ENCODE data around the gene DMBX1.

DMBX1 gene

GRCh38 chr1:46459315-46459714 lies 30.3 kb upstream of the DMBX1 start:
- DNase-seq (ENCODE audit: low spot score), result no peak

- DNase-seq (ENCODE audit: low spot score), result no peak
These were observed 28.4 kb upstream of the DMBX1 start for GRCh38 chr1:46461017-46461808.

GRCh38 chr1:46461809-46462448 lies 27.7 kb upstream of the DMBX1 start:
- no peak for DNase-seq (ENCODE audit: low spot score)

DNA sequence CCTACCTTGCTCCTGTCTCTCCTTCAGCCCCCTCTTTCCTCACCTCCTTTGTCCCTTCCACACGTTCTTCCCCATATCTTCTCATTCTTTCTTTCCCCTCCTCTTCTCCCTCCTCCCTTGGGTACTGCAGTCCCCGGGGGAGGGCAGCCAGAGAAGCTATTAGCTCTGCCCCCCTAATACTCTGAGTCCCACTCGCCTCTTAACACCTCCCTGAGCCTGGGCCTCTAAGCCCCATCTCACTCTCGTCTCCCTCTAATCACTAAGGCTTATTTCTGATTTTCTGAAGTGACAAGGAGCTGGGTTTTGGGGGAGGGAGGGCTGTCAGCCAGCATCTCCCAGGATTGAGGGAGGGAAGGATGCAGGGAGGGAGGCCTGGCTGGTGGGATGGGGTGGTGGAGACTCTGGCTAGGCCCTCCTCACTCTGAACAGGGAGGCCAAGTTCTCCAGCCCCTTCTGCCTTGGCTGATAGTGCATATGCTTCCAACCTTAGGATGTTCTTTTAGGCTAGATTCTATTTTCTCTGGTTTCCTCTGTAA lies 25.6 kb upstream of the DMBX1 start:
- no peak for DNase-seq (ENCODE audit: low spot score)

- no peak for DNase-seq (ENCODE audit: low spot score)
These were observed 24.7 kb upstream of the DMBX1 start for GRCh38 chr1:46464915-46465314.

DNA sequence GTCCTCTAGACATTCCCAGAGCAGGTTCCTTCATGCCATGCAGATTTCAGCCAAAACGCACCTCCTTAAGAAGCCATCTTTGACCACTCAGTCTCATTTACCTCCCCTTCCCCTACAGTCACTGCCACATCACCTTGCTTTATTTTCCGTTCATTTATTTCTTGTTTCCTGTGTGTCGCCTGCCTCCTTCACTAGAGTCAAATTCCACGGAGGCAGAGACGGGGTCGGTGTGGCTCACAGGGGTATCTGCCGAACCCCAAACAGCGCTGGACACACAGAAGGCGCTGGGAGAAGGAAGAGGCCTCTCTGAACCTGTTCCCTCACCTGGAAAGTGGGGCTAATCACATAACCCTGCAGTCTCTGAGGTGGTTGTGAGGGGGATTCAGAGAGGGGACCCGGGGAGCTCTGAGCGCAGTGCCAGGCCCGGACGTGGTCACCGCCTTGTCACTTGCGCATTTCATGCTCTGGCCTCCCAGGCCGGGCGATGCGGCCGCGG lies 23.6 kb upstream of the DMBX1 start:
- DNase-seq (ENCODE audit: low spot score), result no peak

DNA sequence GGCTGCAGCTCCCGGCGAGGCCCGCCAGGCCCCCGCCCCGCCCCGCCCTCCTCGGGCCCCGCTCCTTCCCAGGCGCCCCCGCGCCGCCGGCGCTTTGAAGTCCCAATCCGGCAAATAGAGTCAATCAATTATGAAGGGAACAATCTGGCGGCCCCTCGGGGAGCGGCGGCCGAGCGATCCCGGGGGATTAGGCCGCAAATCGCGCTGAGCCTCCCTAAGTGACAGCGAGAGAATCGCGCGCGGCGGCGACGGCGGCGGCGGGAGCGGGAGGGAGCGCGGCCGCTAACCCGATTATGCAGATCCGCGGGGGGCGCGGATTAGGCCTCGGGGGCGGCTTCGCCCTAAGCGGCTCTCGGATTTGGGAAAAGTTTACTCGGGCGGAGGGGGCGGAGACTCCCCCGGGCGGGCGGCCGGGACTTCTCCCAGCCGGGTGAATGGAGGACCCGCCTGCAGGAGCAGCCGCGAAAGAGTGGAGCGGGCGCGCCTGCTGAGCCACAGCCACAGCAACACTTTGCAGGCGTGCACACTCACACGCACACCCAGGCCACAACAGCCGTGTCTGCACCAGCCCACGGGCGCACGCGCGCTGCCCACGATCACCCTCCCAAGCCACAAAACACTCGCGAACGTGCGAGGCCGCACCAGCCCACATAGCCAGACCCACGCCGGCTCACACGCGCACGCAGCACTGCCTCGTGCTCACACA lies 23.0 kb upstream of the DMBX1 start:
- peak; percentile 17 for DNase-seq (ENCODE audit: low spot score)

DNA sequence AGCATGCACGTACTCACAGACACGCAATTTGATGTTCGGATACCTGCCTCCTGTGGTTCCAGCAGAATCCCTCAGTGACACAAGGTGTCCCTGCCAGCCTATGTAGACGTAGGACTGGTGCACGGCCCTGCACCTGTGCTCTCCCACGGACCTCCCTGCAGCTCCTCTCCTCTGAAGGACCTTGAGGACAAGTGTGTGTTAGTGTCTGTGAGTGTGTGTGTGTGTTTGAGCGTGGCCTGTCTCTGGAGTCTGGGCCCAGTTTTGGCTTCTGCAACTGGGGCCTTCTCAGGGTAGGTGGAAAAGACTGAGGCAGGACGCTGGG lies 22.5 kb upstream of the DMBX1 start:
- no peak for DNase-seq (ENCODE audit: low spot score)

DNA sequence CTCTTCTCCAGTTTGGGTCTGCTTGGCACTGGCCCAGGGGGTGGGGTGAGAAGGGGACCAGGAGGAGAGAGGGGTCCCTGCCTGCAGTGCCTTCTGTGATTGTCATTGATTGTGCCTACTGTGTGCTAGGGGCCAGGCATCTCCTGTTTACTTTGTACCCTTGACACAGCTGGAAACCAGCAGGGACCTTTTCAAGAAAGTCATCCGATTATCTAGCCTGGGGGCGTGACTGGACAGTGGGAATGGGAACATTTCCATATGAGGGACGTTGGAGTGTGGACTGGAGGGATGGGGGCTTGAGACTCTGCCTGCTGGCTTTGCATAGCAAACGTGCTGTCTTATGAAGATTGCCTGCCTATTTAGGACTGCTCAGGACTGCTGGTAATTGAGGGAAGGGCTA lies 19.8 kb upstream of the DMBX1 start:
- no peak for DNase-seq (ENCODE audit: low spot score)

GRCh38 chr1:46471848-46472492 lies 17.7 kb upstream of the DMBX1 start:
- no peak for DNase-seq (ENCODE audit: low spot score)

- DNase-seq (ENCODE audit: low spot score), result no peak
These were observed 17.0 kb upstream of the DMBX1 start for GRCh38 chr1:46472498-46473181.

DNA sequence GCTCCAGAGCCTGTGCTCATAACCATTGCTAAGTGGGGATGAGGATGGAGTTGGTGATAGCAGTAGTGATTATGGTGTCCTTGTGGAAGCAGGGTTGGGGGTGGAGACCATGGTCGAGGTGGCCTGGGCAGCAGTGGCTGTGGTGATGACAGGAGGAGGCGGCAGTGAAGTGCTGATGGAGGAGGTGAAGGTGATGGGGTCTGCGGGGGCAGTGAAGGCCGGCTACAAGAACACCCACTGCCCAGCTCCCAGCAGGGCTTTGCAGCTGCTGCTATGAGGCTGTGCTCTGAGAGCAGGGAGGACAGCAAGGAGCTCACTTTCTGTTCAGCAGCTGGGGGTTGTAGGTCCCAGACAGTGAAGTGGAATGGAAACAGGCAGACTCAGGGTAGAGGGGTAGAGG lies 15.6 kb upstream of the DMBX1 start:
- DNase-seq (ENCODE audit: low spot score), result no peak

- no peak for DNase-seq (ENCODE audit: low spot score)
These were observed 15.1 kb upstream of the DMBX1 start for GRCh38 chr1:46474570-46474969.

GRCh38 chr1:46476673-46477072 lies 13.0 kb upstream of the DMBX1 start:
- no peak for DNase-seq (ENCODE audit: low spot score)

- DNase-seq (ENCODE audit: low spot score), result peak; percentile 74
These were observed 12.3 kb upstream of the DMBX1 start for GRCh38 chr1:46477153-46477929.

DNA sequence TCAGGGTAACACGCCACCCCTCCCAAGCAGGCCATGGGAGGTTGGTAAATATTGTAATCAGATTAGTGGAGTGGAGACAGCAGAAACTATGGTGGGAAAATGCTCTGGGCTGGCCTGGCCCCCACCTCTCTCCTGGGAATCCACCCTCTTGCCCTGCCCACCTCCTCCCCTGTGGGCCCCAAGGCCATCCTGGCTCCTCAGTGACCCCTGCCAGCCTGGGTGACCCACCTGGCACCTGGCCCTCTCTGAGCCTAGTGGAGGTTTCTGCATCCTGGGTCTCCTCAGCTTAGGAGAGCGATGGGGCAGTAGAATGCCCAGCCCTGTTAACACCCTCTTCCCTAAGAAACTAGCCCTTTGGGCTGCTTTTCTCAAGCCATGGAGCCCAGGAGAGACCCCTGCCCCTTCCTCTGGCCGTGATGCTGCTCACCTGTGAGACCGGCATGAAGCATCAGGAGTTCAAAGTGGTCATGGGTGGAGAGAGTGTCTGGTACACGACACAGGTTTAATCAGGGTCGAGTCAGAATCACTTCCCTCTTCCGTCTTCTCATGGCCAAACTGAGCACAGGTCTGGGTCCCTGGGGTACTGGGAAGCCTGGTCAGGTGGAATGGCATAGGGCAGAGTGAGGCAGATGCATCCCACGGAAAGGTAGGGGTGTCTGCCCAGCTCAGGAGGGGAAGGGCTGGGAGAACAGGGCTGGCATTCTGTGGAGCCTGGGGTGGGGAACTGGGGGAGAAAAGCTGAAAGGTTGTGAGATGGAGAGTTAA lies 10.7 kb upstream of the DMBX1 start:
- no peak for DNase-seq (ENCODE audit: low spot score)

DNA sequence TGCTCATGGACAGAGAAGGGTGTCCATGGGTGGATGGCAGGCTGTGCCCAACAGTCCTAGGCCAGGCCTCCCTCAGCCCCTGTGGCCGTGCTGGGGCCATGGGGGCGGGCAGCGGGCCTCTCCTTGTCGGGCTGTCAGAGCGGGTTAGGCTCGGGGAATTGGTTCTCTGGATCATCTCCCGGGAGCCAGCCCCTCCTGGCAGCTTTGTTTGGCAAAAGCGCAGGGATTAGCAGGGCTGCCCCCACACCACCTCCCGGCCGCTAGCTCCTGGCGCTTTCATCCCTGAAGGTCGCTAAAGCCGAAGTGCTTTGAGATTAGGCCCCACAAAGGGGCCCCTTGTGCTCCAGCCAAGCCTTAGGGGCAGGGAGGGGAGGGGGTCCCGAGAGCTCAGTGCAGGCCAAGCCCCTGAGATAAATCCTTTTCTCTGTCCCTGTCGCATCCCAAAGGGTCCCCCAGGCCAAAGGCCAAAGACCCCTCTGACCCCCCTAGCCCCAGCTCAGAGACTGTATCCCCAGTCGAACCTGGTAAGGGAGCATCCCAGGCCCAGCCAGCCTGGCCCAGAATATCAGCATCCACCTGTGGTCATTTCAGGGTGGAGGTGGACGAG lies 9.8 kb upstream of the DMBX1 start:
- no peak for DNase-seq (ENCODE audit: low spot score)

GRCh38 chr1:46480959-46481646 lies 8.5 kb upstream of the DMBX1 start:
- DNase-seq (ENCODE audit: low spot score), result no peak

DNA sequence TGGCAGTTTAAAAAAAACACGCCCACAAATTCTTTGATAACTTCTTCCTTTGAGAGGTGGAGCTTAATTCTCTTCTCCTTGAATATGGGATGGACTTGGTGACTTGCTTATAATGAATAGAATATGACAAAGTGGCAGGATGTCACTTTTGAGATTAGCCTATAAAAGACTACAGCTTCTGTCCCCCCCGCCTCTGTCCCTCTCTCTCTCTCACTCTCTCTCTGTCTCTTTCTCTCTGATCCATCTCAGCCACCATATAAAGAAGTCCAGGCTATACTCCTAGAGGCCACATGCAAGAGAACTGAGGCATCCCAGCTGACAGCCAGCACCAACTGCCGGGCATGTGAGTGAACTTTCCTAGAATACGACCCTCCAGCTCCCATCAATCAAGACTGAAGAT lies 7.7 kb upstream of the DMBX1 start:
- no peak for DNase-seq (ENCODE audit: low spot score)
